Adrenal gland (tissue), 5 donors: ENCODE results near the gene SERTM1.

Source experiments
- CTCF ChIP-seq, 6 experiments: fragments of 450-650 bp in 4 of 6; fragments of 200-600 bp in 2 of 6; sonication (generic) in 1 of 6; IDR thresholded peaks; 1 replicate in 5 of 6; 2 replicates in 1 of 6; pipeline versions ENCODE4 v1.5.1 to v1.8.0; 2016 to 2021; ENCODE audit warnings: antibody characterized with exemption in 6 of 6, mild to moderate bottlenecking in 2 of 6, moderate library complexity in 1 of 6
- POLR2A ChIP-seq, 2 donors: fragments of 450-650 bp; IDR thresholded peaks; one replicate each; pipeline ENCODE4 v1.6.1; 2017; ENCODE audit warnings: antibody characterized with exemption in 2 of 2, mild to moderate bottlenecking in 2 of 2, moderate library complexity in 1 of 2
- donor health status: DM: no; HTN: no; CAD: no.

- TF ChIP-seq POLR2A (IDR thresholded peaks at IDR 0.05) (no peak), CTCF (IDR thresholded peaks at IDR 0.05) (no peak)
These were observed 5.5 kb upstream of the SERTM1 start for GRCh38 chr13:36668316-36668715.
